Esophagus squamous epithelium (tissue), 4 donors: ENCODE measurements around the gene BUD13.

ENCODE experiments used
- POLR2A ChIP-seq, 4 donors: fragments of 450-650 bp; IDR thresholded peaks; one replicate each; pipeline ENCODE4 v1.6.1; 2017; ENCODE audit warnings: antibody characterized with exemption in 4 of 4, mild to moderate bottlenecking in 4 of 4, moderate library complexity in 3 of 4
- TF ChIP-seq, protein P1 (sequence below), 6 experiments: fragments of 450-650 bp in 4 of 6; fragments of 200-600 bp in 2 of 6; sonication (generic) in 2 of 6; IDR thresholded peaks; one replicate each; pipeline ENCODE4 v1.5.1; 2016 to 2019; ENCODE audit warnings: antibody characterized with exemption in 6 of 6, mild to moderate bottlenecking in 4 of 6, moderate library complexity in 4 of 6

DNA sequence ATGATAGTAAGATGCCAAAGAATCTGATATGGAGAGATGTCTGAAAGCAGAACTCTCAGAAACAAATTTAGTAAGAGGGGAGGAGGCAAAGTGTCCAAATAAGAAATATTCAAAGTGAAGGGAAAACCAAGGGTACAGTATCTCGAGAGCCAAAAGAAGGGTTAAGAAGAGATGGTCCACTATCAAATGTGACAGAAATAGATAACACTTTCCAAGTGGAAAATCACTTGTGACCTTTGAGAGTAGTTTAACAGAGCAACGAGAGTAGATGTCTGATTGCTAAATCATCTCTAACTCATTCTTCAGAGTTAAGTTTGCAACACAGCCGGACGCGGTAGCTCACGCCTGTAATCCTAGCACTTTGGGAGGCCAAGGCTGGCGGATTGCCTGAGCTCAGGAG is 4.3 kb upstream of the BUD13 start:
- TF ChIP-seq, protein P1, sequence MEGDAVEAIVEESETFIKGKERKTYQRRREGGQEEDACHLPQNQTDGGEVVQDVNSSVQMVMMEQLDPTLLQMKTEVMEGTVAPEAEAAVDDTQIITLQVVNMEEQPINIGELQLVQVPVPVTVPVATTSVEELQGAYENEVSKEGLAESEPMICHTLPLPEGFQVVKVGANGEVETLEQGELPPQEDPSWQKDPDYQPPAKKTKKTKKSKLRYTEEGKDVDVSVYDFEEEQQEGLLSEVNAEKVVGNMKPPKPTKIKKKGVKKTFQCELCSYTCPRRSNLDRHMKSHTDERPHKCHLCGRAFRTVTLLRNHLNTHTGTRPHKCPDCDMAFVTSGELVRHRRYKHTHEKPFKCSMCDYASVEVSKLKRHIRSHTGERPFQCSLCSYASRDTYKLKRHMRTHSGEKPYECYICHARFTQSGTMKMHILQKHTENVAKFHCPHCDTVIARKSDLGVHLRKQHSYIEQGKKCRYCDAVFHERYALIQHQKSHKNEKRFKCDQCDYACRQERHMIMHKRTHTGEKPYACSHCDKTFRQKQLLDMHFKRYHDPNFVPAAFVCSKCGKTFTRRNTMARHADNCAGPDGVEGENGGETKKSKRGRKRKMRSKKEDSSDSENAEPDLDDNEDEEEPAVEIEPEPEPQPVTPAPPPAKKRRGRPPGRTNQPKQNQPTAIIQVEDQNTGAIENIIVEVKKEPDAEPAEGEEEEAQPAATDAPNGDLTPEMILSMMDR (IDR thresholded peaks at IDR 0.05), result no peak
- no peak for TF ChIP-seq POLR2A (IDR thresholded peaks at IDR 0.05)
